Measurements from ENCODE around the gene MRPS18B. TPM values are rescaled to one million over a fixed set of nuclear protein-coding genes. Genes with fewer than 3 reads are reported as not detected.

The MRPS18B gene
- total RNA-seq, 1 donor from 2014 or later, result 48.9 TPM

DNA sequence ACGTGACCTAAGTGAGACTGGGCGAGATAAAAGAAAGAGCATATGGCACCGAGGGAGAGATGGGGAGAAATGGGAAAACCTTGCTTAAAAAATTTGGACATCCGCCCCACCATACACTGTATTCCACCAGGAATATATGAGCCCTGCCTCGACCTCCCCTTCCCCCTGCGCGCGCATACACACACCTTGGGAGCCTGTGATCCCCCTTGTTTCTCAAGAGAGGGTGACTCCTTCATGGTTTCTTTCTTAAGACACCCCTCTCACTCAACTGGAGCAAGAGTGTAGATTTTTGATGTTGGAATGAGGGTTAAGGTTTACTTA lies 45.9 kb upstream of the MRPS18B start:
- Histone ChIP-seq H3K27me3 (no peaks in the 10 kb centered on the region), H3K27ac (peak overlapping the region; percentile 90), H3K4me1 (peaks cover 29% of the 10 kb centered on the region), H3K36me3 (peaks cover 12% of the 10 kb centered on the region), H3K4me3 (peak overlapping the region; percentile 63), H3K9me3 (no peaks in the 10 kb centered on the region)
- DNase-seq (no peak), ATAC-seq (no peak)
- TF ChIP-seq, protein P1, sequence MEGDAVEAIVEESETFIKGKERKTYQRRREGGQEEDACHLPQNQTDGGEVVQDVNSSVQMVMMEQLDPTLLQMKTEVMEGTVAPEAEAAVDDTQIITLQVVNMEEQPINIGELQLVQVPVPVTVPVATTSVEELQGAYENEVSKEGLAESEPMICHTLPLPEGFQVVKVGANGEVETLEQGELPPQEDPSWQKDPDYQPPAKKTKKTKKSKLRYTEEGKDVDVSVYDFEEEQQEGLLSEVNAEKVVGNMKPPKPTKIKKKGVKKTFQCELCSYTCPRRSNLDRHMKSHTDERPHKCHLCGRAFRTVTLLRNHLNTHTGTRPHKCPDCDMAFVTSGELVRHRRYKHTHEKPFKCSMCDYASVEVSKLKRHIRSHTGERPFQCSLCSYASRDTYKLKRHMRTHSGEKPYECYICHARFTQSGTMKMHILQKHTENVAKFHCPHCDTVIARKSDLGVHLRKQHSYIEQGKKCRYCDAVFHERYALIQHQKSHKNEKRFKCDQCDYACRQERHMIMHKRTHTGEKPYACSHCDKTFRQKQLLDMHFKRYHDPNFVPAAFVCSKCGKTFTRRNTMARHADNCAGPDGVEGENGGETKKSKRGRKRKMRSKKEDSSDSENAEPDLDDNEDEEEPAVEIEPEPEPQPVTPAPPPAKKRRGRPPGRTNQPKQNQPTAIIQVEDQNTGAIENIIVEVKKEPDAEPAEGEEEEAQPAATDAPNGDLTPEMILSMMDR (IDR thresholded peaks at IDR 0.05), result no peak
- intact Hi-C loops (cut with DNase I), result no loop called here

DNA sequence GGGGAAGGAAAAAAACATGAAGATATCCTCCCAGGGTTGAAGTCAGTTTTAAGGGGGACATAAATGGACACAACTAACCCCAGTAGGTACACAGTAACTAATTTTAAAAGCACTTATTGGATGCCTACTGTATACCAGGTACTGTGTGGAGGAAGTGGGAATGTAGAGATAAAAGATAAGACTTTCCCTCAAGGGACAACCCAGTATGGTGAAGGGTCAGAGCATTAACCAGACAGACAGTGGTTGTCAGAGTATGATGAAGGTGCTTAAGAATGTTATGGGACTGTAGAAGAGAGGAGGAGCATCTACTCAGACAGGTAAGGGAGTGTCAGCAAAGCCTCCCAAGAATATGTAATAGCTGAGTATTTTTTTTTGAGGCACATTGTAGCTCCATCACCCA lies 45.5 kb upstream of the MRPS18B start:
- H3K36me3 ChIP-seq, result peaks cover 17% of the 10 kb centered on the region
- peaks cover 29% of the 10 kb centered on the region for H3K4me1 ChIP-seq
- peak overlapping the region; percentile 63 for H3K4me3 ChIP-seq
- ATAC-seq, result no peak
- no peaks in the 10 kb centered on the region for H3K9me3 ChIP-seq
- DNase-seq, result no peak
- H3K27ac ChIP-seq, result peak overlapping the region; percentile 90
- TF ChIP-seq, protein P1 (IDR thresholded peaks at IDR 0.05), result no peak
- intact Hi-C loops (cut with DNase I), result no loop called here
- H3K27me3 ChIP-seq, result no peaks in the 10 kb centered on the region

- Histone ChIP-seq H3K27me3 (no peaks in the 10 kb centered on the region), H3K9me3 (no peaks in the 10 kb centered on the region), H3K27ac (no peak overlapping the region), H3K4me3 (no peak overlapping the region), H3K36me3 (peaks cover 26% of the 10 kb centered on the region), H3K4me1 (peaks cover 29% of the 10 kb centered on the region)
- TF ChIP-seq, protein P1 (IDR thresholded peaks at IDR 0.05), result no peak
- intact Hi-C loops (cut with DNase I), result no loop called here
- DNase-seq (no peak), ATAC-seq (no peak)
These were observed 44.5 kb upstream of the MRPS18B start for GRCh38 chr6:30573113-30573512.

DNA sequence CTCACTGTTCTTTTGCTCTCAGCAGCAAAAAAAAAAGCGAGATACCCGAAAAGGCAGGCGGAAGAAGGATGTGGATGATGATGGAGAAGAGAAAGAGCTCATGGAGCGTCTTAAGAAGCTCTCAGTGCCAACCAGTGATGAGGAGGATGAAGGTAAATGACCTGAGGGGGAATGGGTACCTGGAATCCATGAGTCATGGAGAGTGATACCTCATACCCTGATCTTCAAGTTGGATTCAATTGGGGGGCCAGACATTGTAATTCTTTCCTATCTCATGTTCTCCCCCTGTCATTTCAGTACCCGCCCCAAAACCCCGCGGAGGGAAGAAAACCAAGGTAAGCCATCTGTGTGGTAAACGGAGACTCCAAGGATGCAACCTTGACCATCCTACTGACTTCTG lies 39.6 kb upstream of the MRPS18B start:
- no peaks in the 10 kb centered on the region for H3K9me3 ChIP-seq
- TF ChIP-seq, protein P1 (IDR thresholded peaks at IDR 0.05), result no peak
- H3K27me3 ChIP-seq, result no peaks in the 10 kb centered on the region
- no peak overlapping the region for H3K4me3 ChIP-seq
- DNase-seq (no peak), ATAC-seq (no peak)
- peaks cover 7% of the 10 kb centered on the region for H3K4me1 ChIP-seq
- no peak overlapping the region for H3K27ac ChIP-seq
- intact Hi-C loops (cut with DNase I), result no loop called here
- H3K36me3 ChIP-seq, result peaks cover 76% of the 10 kb centered on the region

- DNase-seq (peak; percentile 19), ATAC-seq (no peak)
- H3K27me3 ChIP-seq, result no peaks in the 10 kb centered on the region
- intact Hi-C loops (cut with DNase I), result no loop called here
- H3K27ac ChIP-seq, result no peak overlapping the region
- no peaks in the 10 kb centered on the region for H3K9me3 ChIP-seq
- TF ChIP-seq, protein P1 (IDR thresholded peaks at IDR 0.05), result no peak
- peaks cover 100% of the 10 kb centered on the region for H3K36me3 ChIP-seq
- H3K4me3 ChIP-seq, result no peak overlapping the region
- no peaks in the 10 kb centered on the region for H3K4me1 ChIP-seq
These were observed 33.7 kb upstream of the MRPS18B start for GRCh38 chr6:30583921-30584320.

- DNase-seq (peak; percentile 17), ATAC-seq (peak; percentile 17)
- no peak overlapping the region for H3K4me3 ChIP-seq
- intact Hi-C loops (cut with DNase I), result no loop called here
- peak overlapping the region; percentile 36 for H3K27ac ChIP-seq
- H3K9me3 ChIP-seq, result no peaks in the 10 kb centered on the region
- H3K36me3 ChIP-seq, result peaks cover 89% of the 10 kb centered on the region
- TF ChIP-seq, protein P1 (IDR thresholded peaks at IDR 0.05), result no peak
- H3K27me3 ChIP-seq, result no peaks in the 10 kb centered on the region
- peaks cover 20% of the 10 kb centered on the region for H3K4me1 ChIP-seq
These were observed 27.8 kb upstream of the MRPS18B start for GRCh38 chr6:30589754-30590358.
